Mesenchymal stem cell (in vitro differentiated cells and primary cell): Measurements from ENCODE around the gene FHOD3.

Experiments
- DNase-seq: peaks from one replicate; pipeline ENCODE4 v3.0.0-alpha.2; 2013
- H2AFZ ChIP-seq: one replicate; pipeline ENCODE4 v1.6.1; 2013; ENCODE audit warnings: low read depth, mild to moderate bottlenecking, control low read depth, inconsistent platforms, low read length, moderate library complexity
- H2AK5ac ChIP-seq: 2 replicates; pipeline ENCODE4 v1.6.1; 2013; ENCODE audit warnings: low read length, moderate library complexity, mild to moderate bottlenecking, inconsistent platforms; ENCODE audit not compliant: severe bottlenecking
- H2BK120ac ChIP-seq: one replicate; pipeline ENCODE4 v1.6.1; 2013; ENCODE audit warnings: low read depth, mild to moderate bottlenecking, inconsistent platforms, low read length, moderate library complexity
- H2BK12ac ChIP-seq, 2 experiments: one replicate each; pipeline ENCODE4 v1.6.1; 2013; ENCODE audit warnings: inconsistent platforms in 2 of 2, low read length in 2 of 2, mild to moderate bottlenecking in 2 of 2, moderate library complexity in 2 of 2, control low read depth in 1 of 2
- H2BK15ac ChIP-seq: one replicate; pipeline ENCODE4 v1.6.1; 2013; ENCODE audit warnings: mild to moderate bottlenecking, low read depth, inconsistent platforms; ENCODE audit not compliant: poor library complexity, severe bottlenecking
- H2BK5ac ChIP-seq: 2 replicates; pipeline ENCODE4 v1.6.1; 2013; ENCODE audit warnings: low read depth, mild to moderate bottlenecking, low read length, control low read depth, inconsistent platforms; ENCODE audit not compliant: poor library complexity, severe bottlenecking
- H3K14ac ChIP-seq, 2 experiments: one replicate each; pipeline ENCODE4 v1.6.1; 2013; ENCODE audit warnings: inconsistent platforms in 2 of 2, low read length in 2 of 2, control low read depth in 1 of 2, mild to moderate bottlenecking in 1 of 2, moderate library complexity in 1 of 2
- H3K18ac ChIP-seq, 2 experiments: one replicate each; pipeline ENCODE4 v1.6.1; 2013; ENCODE audit warnings: inconsistent platforms in 2 of 2, low read length in 2 of 2, control low read depth in 1 of 2, low read depth in 1 of 2, mild to moderate bottlenecking in 1 of 2
- H3K23ac ChIP-seq, 2 experiments: one replicate each; pipeline ENCODE4 v1.6.1; 2013; ENCODE audit warnings: inconsistent platforms in 2 of 2, low read length in 2 of 2, mild to moderate bottlenecking in 2 of 2, moderate library complexity in 2 of 2, control low read depth in 1 of 2
- H3K27ac ChIP-seq: 2 replicates; pipeline ENCODE4 v1.5.1; 2013; ENCODE audit warnings: mild to moderate bottlenecking, moderate library complexity, low read length, control low read depth, inconsistent platforms; ENCODE audit not compliant: poor library complexity, severe bottlenecking
- H3K27me3 ChIP-seq, 2 experiments: 2 replicates each; pipeline versions ENCODE4 v1.6.1 to v1.7.0; 2013; ENCODE audit warnings: low read length in 2 of 2, mild to moderate bottlenecking in 2 of 2, moderate library complexity in 2 of 2, control low read depth in 1 of 2, inconsistent platforms in 1 of 2; ENCODE audit not compliant: control insufficient read depth in 1 of 2, insufficient read depth in 1 of 2
- H3K36me3 ChIP-seq, 2 experiments: 2 replicates each; pipeline versions ENCODE4 v1.6.1 to v1.7.0; 2013; ENCODE audit warnings: low read length in 2 of 2, control low read depth in 1 of 2, inconsistent platforms in 1 of 2, low read depth in 1 of 2, mild to moderate bottlenecking in 1 of 2; ENCODE audit not compliant: insufficient read depth in 2 of 2, control insufficient read depth in 1 of 2
- H3K4ac ChIP-seq, 2 experiments: one replicate each; pipeline ENCODE4 v1.6.1; 2013; ENCODE audit warnings: inconsistent platforms in 2 of 2, low read length in 2 of 2, mild to moderate bottlenecking in 2 of 2, moderate library complexity in 2 of 2, control low read depth in 1 of 2, low read depth in 1 of 2
- H3K4me1 ChIP-seq: 2 replicates; pipeline ENCODE4 v1.6.1; 2013; ENCODE audit warnings: low read depth, low read length, control low read depth; ENCODE audit not compliant: control insufficient read depth, insufficient read depth
- H3K4me2 ChIP-seq: 2 replicates; pipeline ENCODE4 v1.6.1; 2013; ENCODE audit warnings: low read length, mild to moderate bottlenecking, inconsistent platforms; ENCODE audit not compliant: poor library complexity, severe bottlenecking
- H3K4me3 ChIP-seq, 2 experiments: 2 replicates each; pipeline versions ENCODE4 v1.5.1 to v1.7.0; 2013; ENCODE audit warnings: low read length in 2 of 2, mild to moderate bottlenecking in 2 of 2, control low read depth in 1 of 2, low read depth in 1 of 2; ENCODE audit not compliant: insufficient read depth in 1 of 2
- H3K79me1 ChIP-seq: replicated peaks from 2 replicates; pipeline ENCODE4 v1.6.1; 2013; ENCODE audit warnings: mild to moderate bottlenecking, control low read depth, low read length, inconsistent platforms; ENCODE audit not compliant: poor library complexity, severe bottlenecking
- H3K9ac ChIP-seq: 2 replicates; pipeline ENCODE4 v1.7.0; 2013; ENCODE audit warnings: mild to moderate bottlenecking, low read length, moderate library complexity
- H3K9me3 ChIP-seq: 2 replicates; pipeline ENCODE4 v1.7.0; 2013; ENCODE audit warnings: mild to moderate bottlenecking, low read length; ENCODE audit not compliant: control insufficient read depth
- H4K8ac ChIP-seq: one replicate; pipeline ENCODE4 v1.6.1; 2013; ENCODE audit warnings: inconsistent platforms, mild to moderate bottlenecking, low read length, moderate library complexity
- H4K91ac ChIP-seq: one replicate; pipeline ENCODE4 v1.6.1; 2013; ENCODE audit warnings: mild to moderate bottlenecking, low read length, inconsistent platforms
- WGBS: methylation state at CpG from one replicate; pipeline ENCODE4 v1.1.7; 2013; ENCODE audit warnings: mixed read lengths; 5-methylcytosine and 5-hydroxymethylcytosine counted together

The FHOD3 gene

GRCh38 chr18:36312806-36313395 lies 15.4 kb downstream of the FHOD3 start:
- no peak for DNase-seq
- Histone ChIP-seq H3K9me3 (no peaks in the 10 kb centered on the region), H3K14ac (no peak overlapping the region), H3K4ac (no peak overlapping the region), H2BK120ac (no peak overlapping the region), H3K18ac (no peak overlapping the region), H3K23ac (no peak overlapping the region), H2AK5ac (peak overlapping the region; percentile 72), H3K4me2 (no peak overlapping the region), H2BK15ac (peak overlapping the region; percentile 17), H3K36me3 (peaks cover 0 to 4% of the 10 kb centered on the region in 2 experiments), H4K91ac (no peak overlapping the region), H3K27me3 (no peaks in the 10 kb centered on the region), H3K79me1 (peaks cover 14% of the 10 kb centered on the region), H2AFZ (no peak overlapping the region), H2BK12ac (no peak overlapping the region), H3K9ac (no peak overlapping the region), H2BK5ac (no peak overlapping the region), H3K27ac (peak overlapping the region; percentile 35), H3K4me3 (no peak overlapping the region), H4K8ac (no peak overlapping the region), H3K4me1 (peaks cover 48% of the 10 kb centered on the region)
- 100% methylated on average over 1 of the region's 2 CpGs for WGBS

- peak; percentile 33 for DNase-seq
- Histone ChIP-seq H2AFZ (no peak overlapping the region), H2BK12ac (peak overlapping the region in 1 of 2 experiments; percentile 21), H3K36me3 (peaks cover 0 to 4% of the 10 kb centered on the region in 2 experiments), H3K4ac (no peak overlapping the region), H2AK5ac (peak overlapping the region; percentile 100), H3K27me3 (no peaks in the 10 kb centered on the region), H4K91ac (no peak overlapping the region), H3K23ac (no peak overlapping the region), H2BK5ac (peak overlapping the region; percentile 62), H4K8ac (no peak overlapping the region), H3K9ac (peak overlapping the region; percentile 63), H3K9me3 (peaks cover 5% of the 10 kb centered on the region), H3K79me1 (peaks cover 12% of the 10 kb centered on the region), H3K18ac (no peak overlapping the region), H3K27ac (peak overlapping the region; percentile 98), H3K4me3 (no peak overlapping the region), H3K4me2 (no peak overlapping the region), H2BK120ac (peak overlapping the region; percentile 76), H3K4me1 (peaks cover 43% of the 10 kb centered on the region), H3K14ac (no peak overlapping the region), H2BK15ac (no peak overlapping the region)
- 58% methylated on average over 3 of the region's 4 CpGs for WGBS
Observed at GRCh38 chr18:36314098-36314497, 16.6 kb downstream of the FHOD3 start.

- H3K23ac ChIP-seq = no peak overlapping the region
- no peak overlapping the region for H3K18ac ChIP-seq
- H2BK15ac ChIP-seq = no peak overlapping the region
- H2AFZ ChIP-seq = no peak overlapping the region
- H3K27ac ChIP-seq = peak overlapping the region; percentile 99
- H2BK12ac ChIP-seq = peak overlapping the region in 1 of 2 experiments; percentile 84
- peak overlapping the region; percentile 96 for H2AK5ac ChIP-seq
- no peak overlapping the region for H3K4ac ChIP-seq
- H3K4me2 ChIP-seq = peak overlapping the region; percentile 35
- no peak overlapping the region for H2BK5ac ChIP-seq
- peaks cover 7% of the 10 kb centered on the region for H3K9me3 ChIP-seq
- peaks cover 12% of the 10 kb centered on the region for H3K79me1 ChIP-seq
- DNase-seq = peak; percentile 83
- H3K14ac ChIP-seq = no peak overlapping the region
- peaks cover 39% of the 10 kb centered on the region for H3K4me1 ChIP-seq
- H2BK120ac ChIP-seq = no peak overlapping the region
- H4K8ac ChIP-seq = no peak overlapping the region
- H3K4me3 ChIP-seq = no peak overlapping the region
- WGBS = 31% methylated on average over 4 of the region's 4 CpGs
- H4K91ac ChIP-seq = no peak overlapping the region
- H3K27me3 ChIP-seq = no peaks in the 10 kb centered on the region
- peaks cover 0 to 4% of the 10 kb centered on the region in 2 experiments for H3K36me3 ChIP-seq
- H3K9ac ChIP-seq = peak overlapping the region; percentile 63
Observed at GRCh38 chr18:36314754-36315153, 17.2 kb downstream of the FHOD3 start.

GRCh38 chr18:36315736-36316135 lies 18.2 kb downstream of the FHOD3 start:
- H2BK120ac ChIP-seq = no peak overlapping the region
- H3K27ac ChIP-seq = peak overlapping the region; percentile 99

More at GRCh38 chr18:36315736-36316135, 18.2 kb downstream of the FHOD3 start:
- DNase-seq = peak; percentile 45
- Histone ChIP-seq H3K27me3 (no peaks in the 10 kb centered on the region), H4K91ac (no peak overlapping the region), H2BK12ac (peak overlapping the region in 1 of 2 experiments; percentile 96), H3K79me1 (peaks cover 12% of the 10 kb centered on the region), H3K14ac (no peak overlapping the region), H3K36me3 (peaks cover 0 to 4% of the 10 kb centered on the region in 2 experiments), H3K9me3 (peaks cover 7% of the 10 kb centered on the region), H3K23ac (no peak overlapping the region), H3K9ac (peak overlapping the region; percentile 63), H2BK15ac (no peak overlapping the region), H3K4me1 (peaks cover 34% of the 10 kb centered on the region), H3K4me3 (no peak overlapping the region), H2AFZ (no peak overlapping the region), H2AK5ac (peak overlapping the region; percentile 96), H4K8ac (no peak overlapping the region), H2BK5ac (peak overlapping the region; percentile 92), H3K4me2 (no peak overlapping the region), H3K4ac (peak overlapping the region in 1 of 2 experiments; percentile 24), H3K18ac (peak overlapping the region in 1 of 2 experiments; percentile 44)
- WGBS = 57% methylated on average over 9 of the region's 10 CpGs
